Fibroblast of villous mesenchyme (primary cell): ENCODE data around the gene MAPKAP1. TPM values are rescaled to one million over a fixed set of nuclear protein-coding genes. Genes with fewer than 3 reads are reported as not detected.

Experiments
- DNase-seq: peaks from one replicate; pipeline ENCODE4 v3.0.0-alpha.2; 2010; ENCODE audit warnings: low read depth
- H3K4me3 ChIP-seq: 2 replicates; pipeline ENCODE4 v1.5.1; 2011; ENCODE audit warnings: low read depth, mild to moderate bottlenecking, low read length
- CTCF ChIP-seq: IDR thresholded peaks from 2 replicates; pipeline ENCODE4 v1.5.1; 2012; ENCODE audit warnings: low read depth, mild to moderate bottlenecking, low read length; ENCODE audit not compliant: insufficient read depth
- total RNA-seq: library from RNA; depleted of rRNA; stranded (reverse); fragments of >200 nt; gene quantifications from 2 replicates; pipeline ENCODE4 v1.2.3, GENCODE V29; 2012

The MAPKAP1 gene
- total RNA-seq, 1 donor = 92.0 TPM

GRCh38 chr9:125746017-125746773, 39.2 kb upstream of the MAPKAP1 start:
- H3K4me3 ChIP-seq = peak overlapping the region; percentile 67
- TF ChIP-seq CTCF = no peak
- DNase-seq = peak; percentile 93

GRCh38 chr9:125745682-125746016, 38.6 kb upstream of the MAPKAP1 start:
- H3K4me3 ChIP-seq = peak overlapping the region; percentile 67
- TF ChIP-seq CTCF = no peak
- DNase-seq = no peak

DNA sequence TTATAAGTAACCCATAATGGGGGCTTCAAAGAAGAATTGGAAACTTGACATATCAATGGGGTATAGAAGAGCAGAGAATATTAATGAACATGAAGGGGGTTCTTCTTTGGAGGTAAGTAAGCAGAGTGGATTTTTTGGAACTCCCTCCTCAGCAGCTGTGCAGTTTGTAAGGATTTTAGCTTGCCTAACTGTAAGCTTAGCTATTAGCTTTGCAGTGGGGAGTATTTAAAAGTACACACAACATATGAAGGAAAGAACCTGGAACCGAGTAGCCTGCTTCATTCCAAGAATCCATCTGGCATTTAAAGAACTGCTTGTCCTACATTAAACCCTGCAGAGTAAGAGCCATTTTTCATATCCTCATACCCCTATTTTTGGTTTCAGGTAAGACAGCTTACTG, 38.0 kb upstream of the MAPKAP1 start:
- no peak for DNase-seq
- TF ChIP-seq CTCF = no peak
- H3K4me3 ChIP-seq = no peak overlapping the region

DNA sequence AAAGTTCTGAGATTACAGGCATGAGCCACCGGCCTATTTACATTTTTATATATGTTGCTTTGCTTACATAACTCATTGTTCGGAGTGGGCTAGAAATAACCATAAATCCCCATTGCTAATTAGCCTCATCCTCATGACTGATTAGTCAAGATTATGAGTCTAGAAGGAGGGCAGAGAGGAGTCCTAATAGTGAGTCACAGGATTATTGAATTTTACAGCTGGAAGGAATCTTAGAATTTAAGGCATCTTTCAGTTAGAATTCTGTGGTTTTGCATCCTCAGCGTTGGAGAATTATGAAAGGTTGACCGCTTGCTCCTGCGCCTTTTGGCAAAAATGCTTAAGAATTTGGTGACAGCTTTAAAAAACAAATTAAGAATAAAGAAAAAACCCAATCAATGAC, 37.6 kb upstream of the MAPKAP1 start:
- no peak overlapping the region for H3K4me3 ChIP-seq
- DNase-seq = peak; percentile 59
- no peak for TF ChIP-seq CTCF

DNA sequence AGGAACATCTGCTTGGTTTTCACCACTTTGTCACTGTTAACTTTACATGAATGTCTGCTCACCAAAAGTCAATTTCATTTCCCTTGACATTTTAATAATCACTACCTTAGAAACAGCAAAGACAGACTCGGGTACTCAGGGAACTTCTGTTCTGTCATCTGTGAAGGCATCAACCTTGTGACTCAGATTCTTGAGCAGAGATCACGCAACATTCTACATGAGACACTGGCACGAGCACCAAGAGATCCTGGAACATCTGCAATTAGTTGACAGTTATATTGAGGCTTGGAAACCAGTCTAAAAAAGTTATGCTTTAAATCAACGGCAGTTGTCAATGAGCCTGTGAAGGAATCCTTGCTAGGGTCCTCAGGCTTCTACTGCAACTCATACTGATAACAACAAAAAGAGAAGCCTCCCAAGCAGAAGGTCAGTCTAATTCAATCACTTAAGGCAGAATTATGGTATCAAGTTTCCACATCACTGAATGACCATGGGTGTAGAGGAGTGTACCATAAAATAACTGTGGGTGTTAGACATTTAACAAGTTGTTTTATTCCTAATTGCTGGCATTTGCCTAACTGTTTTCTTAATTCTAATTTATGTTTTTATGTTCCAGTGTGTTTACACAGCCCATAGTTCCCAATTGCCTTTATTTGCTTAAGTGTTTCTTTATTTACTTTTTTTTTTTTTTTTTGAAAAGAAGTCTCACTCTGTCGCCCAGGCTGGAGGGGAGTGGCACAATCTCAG, 36.8 kb upstream of the MAPKAP1 start:
- no peak for DNase-seq
- TF ChIP-seq CTCF = no peak
- no peak overlapping the region for H3K4me3 ChIP-seq

- no peak for TF ChIP-seq CTCF
- no peak for DNase-seq
- H3K4me3 ChIP-seq = no peak overlapping the region
Measured at GRCh38 chr9:125742657-125743056, 35.6 kb upstream of the MAPKAP1 start.
